GM21529 (cell line): ENCODE data around the gene PON3.

ENCODE experiments used
- ATAC-seq: cut with Tn5 transposase; IDR thresholded peaks from one replicate; pipeline ENCODE4 v1.9.1; 2021; ENCODE audit not compliant: unreplicated experiment

Gene PON3

DNA sequence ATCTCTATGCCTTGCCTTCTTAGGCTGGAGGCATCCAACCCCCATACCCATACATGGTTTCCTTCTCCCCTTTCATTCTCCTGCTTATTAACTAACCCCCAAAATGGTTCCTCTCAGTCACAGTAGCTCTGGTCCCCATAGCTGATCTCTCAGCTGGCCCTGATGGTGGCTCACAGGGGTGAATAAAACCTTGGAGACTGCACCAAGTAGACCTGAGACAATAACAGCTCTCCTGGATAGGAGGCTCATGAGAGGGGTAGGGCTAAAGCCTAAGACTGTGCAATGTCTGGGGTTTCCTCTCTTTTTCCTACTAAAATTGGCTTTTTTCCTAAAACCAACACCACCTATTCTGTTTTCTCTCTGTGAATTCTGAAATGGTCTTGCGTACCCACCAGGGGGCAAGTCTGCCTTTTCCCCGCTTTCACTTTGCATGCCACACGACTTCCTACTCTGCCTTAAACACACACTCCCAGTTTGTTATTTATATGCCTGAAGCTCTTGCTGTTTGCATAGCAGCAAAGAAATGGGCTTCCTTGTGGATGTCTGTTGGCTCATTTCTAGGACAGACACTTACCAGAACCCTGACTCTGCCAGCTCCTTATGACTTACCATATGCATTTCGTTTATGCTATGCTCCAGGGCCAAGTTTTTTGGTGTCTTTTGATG, 53.4 kb downstream of the PON3 start:
- no peak for ATAC-seq

- no peak for ATAC-seq
Measured at GRCh38 chr7:95342029-95342428, 54.1 kb downstream of the PON3 start.

DNA sequence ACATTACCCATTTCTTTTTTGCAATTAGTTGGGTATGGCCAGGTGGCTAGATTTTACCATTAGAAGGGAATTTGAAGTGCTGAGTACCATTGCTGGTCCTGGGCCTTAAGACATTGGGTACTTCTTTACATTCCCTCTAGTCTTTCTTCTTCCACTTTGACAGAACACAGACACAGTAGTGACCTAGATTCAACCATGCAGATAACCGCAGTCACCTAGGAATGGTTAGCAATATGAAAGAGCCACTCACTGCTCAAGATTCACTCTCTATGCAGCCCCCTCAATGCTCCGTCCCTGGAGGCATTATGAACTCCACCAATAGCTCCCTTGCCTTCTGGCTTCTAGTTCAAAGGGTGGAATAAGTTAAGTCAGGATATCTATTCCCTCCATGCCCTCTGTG, 55.7 kb downstream of the PON3 start:
- no peak for ATAC-seq

DNA sequence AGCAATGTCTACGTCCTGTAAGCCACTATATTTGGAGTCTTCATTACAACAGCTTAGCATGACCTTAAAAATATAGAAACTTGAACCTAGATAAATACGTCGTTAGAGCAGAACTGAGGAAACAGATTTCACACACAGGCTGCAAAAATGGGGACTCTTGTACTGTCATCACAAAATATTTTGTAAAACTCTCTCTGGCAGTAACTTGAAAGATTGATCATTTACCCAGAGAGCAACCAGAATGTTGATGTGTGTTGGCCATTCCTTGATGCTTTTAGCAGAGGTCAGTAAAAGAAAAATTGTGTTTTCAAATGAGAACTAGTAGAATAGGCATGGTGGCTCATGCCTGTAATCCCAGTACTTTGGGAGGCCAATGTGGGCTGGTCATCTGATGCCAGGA, 57.3 kb downstream of the PON3 start:
- no peak for ATAC-seq

- no peak for ATAC-seq
Measured at GRCh38 chr7:95335093-95335492, 61.1 kb downstream of the PON3 start.

DNA sequence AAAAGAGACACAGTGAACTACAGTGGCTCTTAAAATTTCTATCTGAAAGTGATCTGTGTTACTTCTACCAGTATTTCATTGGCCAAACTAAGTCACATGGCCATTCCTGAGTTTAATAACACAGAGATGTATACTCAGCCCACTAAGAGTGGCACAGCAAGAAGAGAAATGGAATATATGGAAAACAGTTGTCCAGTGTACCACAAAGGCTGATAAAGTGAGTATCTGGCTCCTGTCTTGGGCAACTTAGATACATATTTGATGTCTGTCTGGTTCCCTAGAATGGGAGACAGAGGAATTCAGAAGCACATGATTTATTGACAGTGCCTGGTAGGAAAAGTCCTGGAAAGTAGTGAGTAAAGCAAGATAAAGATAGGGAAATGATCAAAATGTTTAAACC, 61.7 kb downstream of the PON3 start:
- no peak for ATAC-seq

DNA sequence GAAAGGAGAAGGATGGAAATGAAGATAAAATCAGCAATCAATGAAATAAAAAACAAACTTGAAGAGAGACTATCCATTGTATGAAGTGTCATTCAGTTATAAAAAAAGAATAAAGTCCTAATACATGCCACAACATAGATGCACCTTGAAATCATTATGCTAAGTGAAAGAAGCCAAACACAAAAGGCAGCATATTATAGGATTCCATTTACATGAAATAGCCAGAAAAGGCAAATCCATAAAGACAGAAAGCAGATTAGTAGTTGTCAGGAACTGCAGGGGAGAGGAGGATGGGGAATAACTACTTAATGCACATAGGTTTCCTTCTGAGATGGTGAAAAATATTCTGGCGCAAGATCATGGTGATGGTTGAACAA, 65.2 kb downstream of the PON3 start:
- peak; percentile 24 for ATAC-seq

DNA sequence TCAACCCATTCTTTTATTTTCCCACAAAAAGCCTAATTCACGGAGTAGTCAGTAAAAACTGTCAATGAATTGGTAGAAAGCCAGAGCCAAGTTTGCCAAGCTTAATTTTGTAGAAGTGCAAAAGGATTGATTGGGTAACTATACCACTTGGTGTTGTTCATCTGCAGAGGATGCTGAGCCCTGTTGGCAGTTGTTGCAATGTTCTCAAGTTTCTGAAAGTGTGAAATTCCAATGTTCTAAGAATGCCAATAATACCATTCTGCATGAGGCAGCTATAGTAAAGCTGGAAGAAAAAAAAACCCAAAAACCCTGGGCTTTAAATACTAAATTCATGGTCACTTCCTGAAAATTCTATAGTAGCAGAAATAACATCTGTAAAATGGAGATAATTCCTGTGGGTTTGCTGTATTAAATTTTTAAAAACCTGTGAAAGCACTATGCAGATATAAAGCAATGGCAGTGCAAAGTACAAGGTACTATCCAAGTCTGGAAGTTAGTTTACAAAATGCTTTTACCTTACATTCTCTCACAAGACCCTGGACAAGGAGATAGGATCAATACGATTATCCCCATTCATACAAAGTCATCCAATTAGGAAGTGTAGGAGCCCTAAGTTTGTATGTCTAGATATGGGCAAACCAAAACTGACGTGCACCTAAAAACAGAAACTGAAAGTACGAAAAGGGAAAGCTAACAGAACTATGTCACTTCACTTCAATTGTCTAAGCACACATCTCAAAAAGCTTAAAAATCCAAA, 65.8 kb downstream of the PON3 start:
- peak; percentile 98 for ATAC-seq

DNA sequence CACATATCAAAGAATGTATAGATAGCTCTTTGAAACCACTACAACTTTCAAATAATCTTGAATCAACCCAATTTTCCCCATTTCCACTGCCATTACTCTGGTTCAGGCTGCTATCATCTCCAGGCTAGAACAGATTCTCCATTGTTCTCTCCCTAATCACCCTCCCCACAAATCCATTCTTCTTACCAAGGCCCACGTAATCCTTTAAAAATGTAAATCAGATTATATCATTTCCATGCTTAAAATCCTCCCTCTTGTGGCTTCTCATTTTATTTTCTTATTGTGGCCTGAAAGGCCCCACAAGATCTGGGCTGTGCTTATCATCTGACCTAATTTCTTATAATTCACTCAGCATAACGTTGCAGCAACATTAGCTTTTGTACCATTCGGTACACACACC, 68.8 kb downstream of the PON3 start:
- ATAC-seq = no peak

DNA sequence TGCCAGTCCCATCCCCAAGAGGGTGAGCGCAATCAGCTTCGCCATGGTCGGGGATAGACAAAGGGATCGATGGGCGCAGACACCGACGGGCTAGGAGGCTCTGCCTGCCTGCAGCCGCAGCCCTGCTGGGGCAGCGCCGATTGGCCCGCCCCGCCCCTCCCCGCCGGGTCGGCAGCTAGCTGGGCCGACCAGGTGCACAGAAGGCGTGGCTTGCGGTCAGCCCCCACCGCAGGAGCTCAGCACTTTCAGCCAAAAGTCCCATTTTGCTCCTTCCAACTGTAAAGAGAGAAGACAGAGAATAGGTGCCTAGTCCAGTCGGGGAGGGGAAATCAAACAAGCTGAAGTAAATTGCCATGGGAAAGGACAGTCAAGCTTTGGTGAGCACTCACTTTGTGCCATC, 71.7 kb downstream of the PON3 start, which contains the start of gene PON1:
Gene PON1, minus strand, starts transcription at position 102 of the 400 bp plus-strand sequence. Its CDS starts 57 bp downstream, at position 45.
- ATAC-seq = peak; percentile 54

DNA sequence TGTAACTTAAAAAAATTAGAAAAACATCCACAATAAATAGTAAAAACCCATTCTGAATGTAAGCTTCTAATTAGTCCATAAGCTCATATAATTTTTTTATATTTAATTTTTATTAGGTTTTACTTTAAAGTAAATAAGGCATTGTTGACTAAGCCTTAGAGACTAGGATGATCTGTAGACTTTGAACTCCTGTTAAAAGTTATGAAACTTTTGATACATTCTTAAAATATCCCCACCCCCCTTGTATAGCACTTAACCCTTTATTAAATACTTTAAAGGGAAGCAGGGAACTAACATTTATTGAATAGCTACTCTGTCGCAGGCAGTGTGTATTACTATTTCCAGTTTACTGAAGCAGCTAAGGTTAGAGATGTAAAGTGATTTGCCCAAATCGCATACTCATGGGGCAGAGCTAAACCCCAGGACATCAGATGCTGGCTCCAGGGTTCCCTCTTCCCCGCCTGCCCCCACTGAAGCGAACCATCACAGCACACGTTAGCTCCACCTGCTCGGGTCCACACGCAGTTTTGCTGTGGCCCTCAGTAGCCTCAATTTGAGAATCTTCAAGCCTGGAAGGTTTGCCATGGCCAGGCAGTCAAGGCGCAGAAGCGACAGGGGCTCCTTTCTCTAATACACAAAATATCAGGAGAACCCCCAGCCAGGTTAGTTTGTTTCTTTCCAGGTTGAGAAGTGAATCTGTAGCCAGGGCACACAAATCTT, 72.6 kb downstream of the PON3 start:
- ATAC-seq = no peak

DNA sequence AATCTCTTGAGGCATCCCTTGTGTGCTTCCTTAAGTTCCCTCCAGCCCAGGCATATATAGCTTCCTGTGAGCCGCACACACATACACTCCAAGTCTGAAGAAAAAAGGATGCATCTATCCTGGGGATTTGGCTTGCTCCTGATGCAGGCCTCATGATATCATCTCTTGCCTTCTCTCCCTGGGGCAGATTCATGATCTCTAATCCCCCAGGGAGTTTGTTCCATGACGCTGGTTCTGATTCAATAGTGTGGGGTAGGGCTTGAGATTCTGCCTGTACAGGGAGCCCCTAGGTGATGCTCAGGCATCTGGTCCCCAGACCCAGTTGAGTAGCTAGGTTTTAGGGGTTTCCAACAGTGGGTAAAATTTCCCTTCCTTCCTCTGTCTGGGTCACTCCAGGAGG, 73.3 kb downstream of the PON3 start:
- no peak for ATAC-seq

DNA sequence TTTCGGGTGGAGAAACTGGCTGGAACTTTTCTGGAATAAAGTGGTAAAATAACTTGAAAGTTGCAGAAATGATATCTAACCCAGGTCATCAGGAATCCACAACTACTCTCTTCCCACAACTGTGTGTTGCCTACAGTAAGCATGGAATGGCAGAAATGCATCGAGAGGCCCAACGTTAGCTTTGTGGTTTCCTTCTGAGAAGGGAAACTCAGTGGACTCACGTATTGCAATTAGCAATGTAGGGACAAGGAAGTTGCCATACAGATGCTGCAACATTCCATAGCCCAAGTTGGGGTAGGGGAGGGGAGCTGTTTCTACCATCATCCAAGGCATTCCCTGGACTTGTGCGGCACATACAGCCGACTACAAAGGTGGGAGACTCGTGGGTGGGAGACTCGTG, 73.8 kb downstream of the PON3 start:
- no peak for ATAC-seq

GRCh38 chr7:95321720-95322119, 74.5 kb downstream of the PON3 start:
- no peak for ATAC-seq

GRCh38 chr7:95320651-95321050, 75.5 kb downstream of the PON3 start:
- no peak for ATAC-seq

GRCh38 chr7:95319570-95319969, 76.6 kb downstream of the PON3 start:
- ATAC-seq = no peak

DNA sequence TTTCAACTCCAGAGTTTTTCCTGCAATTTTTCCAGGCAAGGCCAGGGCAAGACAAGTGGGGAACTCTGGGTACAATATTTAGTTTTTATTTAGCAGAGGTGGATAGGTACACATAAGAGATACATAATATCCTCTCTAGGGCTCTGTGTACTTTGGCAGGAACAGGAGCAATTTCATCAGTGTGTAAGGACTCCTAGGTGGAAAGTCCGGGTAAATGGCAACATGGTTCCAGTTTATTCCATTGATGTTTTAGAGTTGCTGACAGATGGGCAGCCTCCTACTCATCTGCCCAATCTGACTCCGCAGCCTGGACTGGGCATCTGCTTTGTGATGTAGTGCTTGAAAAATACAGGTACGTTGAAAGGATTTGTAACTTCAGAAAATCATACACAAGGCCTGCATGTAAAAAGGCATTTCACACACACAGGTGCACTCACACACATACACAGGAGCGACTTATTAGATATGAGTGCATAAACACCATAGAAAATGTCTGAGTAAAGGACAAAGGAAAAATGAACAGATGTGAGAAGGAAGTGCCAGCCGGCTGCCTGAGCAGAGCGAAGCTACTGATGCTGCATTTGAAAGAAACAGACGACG, 77.6 kb downstream of the PON3 start:
- ATAC-seq = no peak

- no peak for ATAC-seq
Measured at GRCh38 chr7:95317966-95318365, 78.2 kb downstream of the PON3 start.

DNA sequence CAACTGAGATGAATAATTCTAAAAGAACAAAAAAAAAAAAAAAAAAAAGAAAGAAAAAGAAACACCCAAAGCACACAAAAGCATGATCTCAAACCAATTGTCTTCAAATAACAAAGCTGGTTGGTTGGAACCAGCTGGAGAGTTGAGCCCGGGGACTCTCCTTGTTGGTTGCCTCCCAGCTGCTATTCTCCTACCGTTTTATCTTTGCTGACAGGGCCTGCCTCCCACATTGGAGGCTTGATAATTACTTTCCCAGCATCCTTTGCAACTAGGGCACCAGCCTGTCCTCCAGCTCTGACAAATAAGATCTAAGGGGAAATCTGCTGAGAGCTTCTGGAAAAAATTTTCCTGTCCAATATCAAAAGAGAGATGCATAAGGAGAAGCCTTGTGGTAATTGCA, 78.6 kb downstream of the PON3 start:
- ATAC-seq = no peak

DNA sequence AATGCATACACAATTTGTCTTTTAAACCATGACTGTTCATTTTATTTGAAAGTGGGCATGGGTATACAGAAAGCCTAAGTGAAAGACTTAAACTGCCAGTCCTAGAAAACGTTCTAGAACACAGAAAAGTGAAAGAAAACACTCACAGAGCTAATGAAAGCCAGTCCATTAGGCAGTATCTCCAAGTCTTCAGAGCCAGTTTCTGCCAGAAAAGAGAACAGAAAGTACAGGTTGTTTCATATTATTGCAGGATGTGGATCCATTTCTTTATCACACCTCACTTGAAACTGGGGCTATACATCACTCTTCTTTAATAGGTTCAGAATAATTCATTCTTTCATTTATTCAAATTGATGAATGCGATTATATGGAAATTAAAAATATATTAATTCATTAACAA, 79.6 kb downstream of the PON3 start:
- peak; percentile 72 for ATAC-seq

GRCh38 chr7:95312561-95312960, 83.6 kb downstream of the PON3 start:
- ATAC-seq = no peak

- ATAC-seq = no peak
Measured at GRCh38 chr7:95311389-95311788, 84.8 kb downstream of the PON3 start.
